Endothelial cell of umbilical vein (primary cell): Measurements from ENCODE around the gene SPAG6. TPM values are rescaled to one million over a fixed set of nuclear protein-coding genes. Genes with fewer than 3 reads are reported as not detected.

Source experiments
- BruUV-seq: library from RNA; stranded (reverse); fragments of 400-500 nt; replicated peaks from 2 replicates; lab custom pipeline; 2021; lab: Mats Ljungman, UMichigan
- CTCF ChIA-PET: fragments of 300-600, 350-600 bp; sonication (Branson Sonifier 250); formaldehyde crosslinking; loops from one replicate; lab custom pipeline; 2021; ENCODE audit warnings: antibody characterized with exemption, inconsistent platforms; lab: Charles Lee
- POLR2A ChIA-PET: fragments of 300-600, 350-600 bp; sonication (Branson Sonifier 250); formaldehyde crosslinking; loops from one replicate; lab custom pipeline; 2021; ENCODE audit warnings: antibody characterized with exemption, inconsistent platforms; lab: Charles Lee
- DNase-seq: peaks from one replicate; pipeline ENCODE4 v3.0.0-alpha.2; 2011; ENCODE audit warnings: low read depth, low spot score
- FAIRE-seq: peaks from 2 replicates; lab custom pipeline; 2011; peaks lifted over from hg19 to GRCh38; lab: Jason Lieb, UNC
- H2AFZ ChIP-seq: 2 replicates; pipeline ENCODE4 v1.6.0; 2012; ENCODE audit warnings: low read depth, low read length, control low read depth, inconsistent platforms
- H3K27ac ChIP-seq: 2 replicates; pipeline ENCODE4 v1.5.1; 2011; ENCODE audit warnings: low read depth, mild to moderate bottlenecking, control low read depth, low read length, moderate library complexity; ENCODE audit not compliant: insufficient read depth
- H3K27me3 ChIP-seq, 2 experiments: 2 replicates each; pipeline versions ENCODE4 v1.6.0 to v1.6.1; 2011; ENCODE audit warnings: low read length in 2 of 2, mixed read lengths in 1 of 2; ENCODE audit not compliant: control insufficient read depth in 2 of 2, insufficient read depth in 2 of 2
- H3K36me3 ChIP-seq, 2 experiments: 2 replicates in 1 of 2; 3 replicates in 1 of 2; pipeline ENCODE4 v1.5.1; 2011; ENCODE audit warnings: low read length in 2 of 2, mild to moderate bottlenecking in 1 of 2, moderate library complexity in 1 of 2; ENCODE audit not compliant: control insufficient read depth in 2 of 2, insufficient read depth in 2 of 2; ENCODE audit errors: extremely low read depth in 1 of 2
- H3K4me1 ChIP-seq: 3 replicates; pipeline ENCODE4 v1.5.1; 2011; ENCODE audit warnings: mild to moderate bottlenecking, low read length; ENCODE audit not compliant: control insufficient read depth, insufficient read depth; ENCODE audit errors: extremely low read depth
- H3K4me2 ChIP-seq: 2 replicates; pipeline ENCODE4 v1.6.1; 2011; ENCODE audit warnings: low read length, control low read depth, mixed read lengths; ENCODE audit not compliant: insufficient read depth
- H3K4me3 ChIP-seq, 3 experiments: fragments of 200-600 bp in 1 of 3; sonication (generic), shearing (Covaris generic) in 1 of 3; replicated peaks in 1 of 3; 2 replicates each; pipeline ENCODE4 v1.5.1; 2011 to 2016; ENCODE audit warnings: control low read depth in 3 of 3, low read length in 3 of 3, mild to moderate bottlenecking in 2 of 3, inconsistent platforms in 1 of 3, low read depth in 1 of 3, moderate library complexity in 1 of 3; ENCODE audit not compliant: insufficient read depth in 1 of 3
- H3K79me2 ChIP-seq: 2 replicates; pipeline ENCODE4 v1.6.0; 2012; ENCODE audit warnings: low read length, inconsistent platforms; ENCODE audit not compliant: control insufficient read depth, insufficient read depth
- H3K9ac ChIP-seq: replicated peaks from 2 replicates; pipeline ENCODE3; 2011; ENCODE audit warnings: low read length, control low read depth; ENCODE audit not compliant: insufficient read depth; ENCODE audit errors: extremely low read depth
- H3K9me1 ChIP-seq: replicated peaks from 3 replicates; pipeline ENCODE4 v1.6.0; 2011; ENCODE audit warnings: mild to moderate bottlenecking, low read length; ENCODE audit not compliant: control insufficient read depth, insufficient read depth; ENCODE audit errors: extremely low read depth
- H3K9me3 ChIP-seq: replicated peaks from 2 replicates; pipeline ENCODE4 v1.5.1; 2012; ENCODE audit warnings: low read length, inconsistent platforms; ENCODE audit not compliant: control insufficient read depth, insufficient read depth
- H4K20me1 ChIP-seq: replicated peaks from 2 replicates; pipeline ENCODE3; 2011; ENCODE audit warnings: mild to moderate bottlenecking, low read length; ENCODE audit not compliant: control insufficient read depth, insufficient read depth; ENCODE audit errors: extremely low read depth
- CTCF ChIP-seq, 2 donors: IDR thresholded peaks; 1 replicate in 1 of 2; 2 replicates in 1 of 2; pipeline ENCODE4 v1.5.1; 2011; ENCODE audit warnings: low read length in 2 of 2, mild to moderate bottlenecking in 2 of 2, moderate library complexity in 2 of 2, control low read depth in 1 of 2, inconsistent platforms in 1 of 2, low read depth in 1 of 2; ENCODE audit not compliant: insufficient read depth in 1 of 2; ENCODE audit errors: extremely low read depth in 1 of 2
- EZH2 ChIP-seq: IDR thresholded peaks from 2 replicates; pipeline ENCODE4 v1.6.1; 2012; ENCODE audit warnings: borderline replicate concordance, low read depth, mild to moderate bottlenecking, moderate library complexity, low read length, inconsistent platforms; ENCODE audit not compliant: severe bottlenecking
- FOS ChIP-seq: IDR thresholded peaks from 2 replicates; pipeline ENCODE4 v1.6.1; 2011; ENCODE audit warnings: mild to moderate bottlenecking, low read length, moderate library complexity, borderline replicate concordance; ENCODE audit not compliant: insufficient read depth
- GATA2 ChIP-seq: IDR thresholded peaks from 2 replicates; pipeline ENCODE4 v1.7.0; 2011; ENCODE audit warnings: low read depth, mild to moderate bottlenecking, moderate library complexity, mixed read lengths, low read length; ENCODE audit not compliant: insufficient read length, insufficient read depth
- JUN ChIP-seq: IDR thresholded peaks from 2 replicates; pipeline ENCODE4 v1.6.1; 2011; ENCODE audit warnings: borderline replicate concordance, low read depth; ENCODE audit not compliant: insufficient read length, insufficient read depth
- MYC ChIP-seq: IDR thresholded peaks from one replicate; pipeline ENCODE4 v1.6.1; 2011; ENCODE audit warnings: mild to moderate bottlenecking, low read depth, low read length
- POLR2A ChIP-seq: IDR thresholded peaks from 2 replicates; pipeline ENCODE4 v1.6.1; 2012; ENCODE audit warnings: low read depth, mild to moderate bottlenecking, control low read depth, low read length
- POLR2AphosphoS5 ChIP-seq: IDR thresholded peaks from 2 replicates; pipeline ENCODE4 v1.6.1; 2012; ENCODE audit warnings: low read depth, mild to moderate bottlenecking, control low read depth, low read length, moderate library complexity; ENCODE audit not compliant: insufficient read depth
- dilution Hi-C: fragments of 300-500 bp; cut with MboI; formaldehyde crosslinking; loops from one replicate; pipeline ENCODE4 v1.15.0; 2019; ENCODE audit warnings: low sequenced_read_pairs; ENCODE audit not compliant: extremely low pct_ligation_motif_present
- intact Hi-C: fragments of 100-400 bp; cut with micrococcal nuclease; formaldehyde crosslinking; loops from one replicate; pipeline ENCODE4 v1.10.0; 2022
- polyA plus RNA-seq, 4 experiments: library from polyadenylated mRNA; depleted of rRNA in 3 of 4; stranded (reverse) in 3 of 4; unstranded in 1 of 4; fragments of >200 nt; gene quantifications; 2 replicates each; pipeline versions ENCODE4 v1.2.1 to v1.2.3, GENCODE V29; 2011 to 2012; ENCODE audit warnings: missing spikeins in 1 of 4
- total RNA-seq: library from RNA; stranded (reverse); gene quantifications from 2 replicates; pipeline ENCODE4 v1.2.3, GENCODE V29; 2021
- TF ChIP-seq, protein P1 (sequence below): IDR thresholded peaks from 2 replicates; pipeline ENCODE4 v1.6.1; 2011; ENCODE audit not compliant: insufficient read depth, insufficient read length

Gene SPAG6
- total and polyA plus RNA-seq, 2 donors (not counting 3 experiments of a cell fraction or from before 2014, with no cell fraction given), result not detected

DNA sequence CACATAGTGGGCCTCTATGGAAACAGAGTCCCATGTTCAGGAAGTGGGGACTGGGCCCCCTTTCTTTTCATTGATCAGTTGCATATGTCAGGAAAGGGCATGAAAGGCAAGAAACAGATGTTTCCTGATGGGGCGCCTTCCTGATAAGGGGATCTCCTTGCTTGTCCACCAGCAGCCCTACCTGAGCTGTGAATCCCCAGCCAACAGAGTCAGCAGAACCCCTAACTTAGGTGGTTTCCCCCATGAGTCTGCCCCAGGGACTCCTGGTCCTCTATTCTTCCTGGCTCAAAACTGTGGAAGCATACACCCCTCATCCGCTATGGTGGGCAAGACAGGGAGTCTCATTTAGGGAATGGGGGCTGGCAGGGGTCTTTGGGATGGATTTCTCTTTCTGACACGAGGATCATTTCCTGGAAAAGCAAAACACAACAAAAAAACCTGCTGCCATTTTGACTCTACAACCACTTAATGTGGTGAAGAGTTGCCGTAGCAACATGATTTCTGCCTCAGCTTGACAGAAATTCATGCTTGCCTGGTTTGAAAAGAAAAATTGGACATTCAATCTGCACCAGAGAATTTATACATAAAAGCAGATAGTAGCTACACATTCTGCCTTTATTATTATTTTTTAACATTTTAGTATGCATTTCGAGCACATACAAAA is 119.8 kb downstream of the SPAG6 start:
- H3K9ac ChIP-seq, result no peak overlapping the region
- POLR2A ChIA-PET, result no interaction called here
- TF ChIP-seq POLR2AphosphoS5 (no peak), CTCF (IDR thresholded peaks at IDR 0.05; ENCODE audit: extremely low read depth in 1 of 2, insufficient read depth in 1 of 2, low read depth in 1 of 2, low read length in 2 of 2) (no peak), MYC (no peak), JUN (no peak), GATA2 (no peak), FOS (no peak), EZH2 (no peak), POLR2A (no peak)
- TF ChIP-seq, protein P1, sequence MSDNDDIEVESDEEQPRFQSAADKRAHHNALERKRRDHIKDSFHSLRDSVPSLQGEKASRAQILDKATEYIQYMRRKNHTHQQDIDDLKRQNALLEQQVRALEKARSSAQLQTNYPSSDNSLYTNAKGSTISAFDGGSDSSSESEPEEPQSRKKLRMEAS, result no peak
- CTCF ChIA-PET, result no interaction called here
- H4K20me1 ChIP-seq, result no peaks in the 10 kb centered on the region
- no peaks in the 10 kb centered on the region for H3K9me3 ChIP-seq
- intact Hi-C loops, result no loop called here
- H2AFZ ChIP-seq, result no peak overlapping the region
- dilution Hi-C loops, result no loop called here
- no TSS peak for BruUV-seq
- peaks cover 21 to 25% of the 10 kb centered on the region in 2 experiments for H3K27me3 ChIP-seq
- no peaks in the 10 kb centered on the region for H3K36me3 ChIP-seq
- H3K27ac ChIP-seq, result no peak overlapping the region
- H3K4me2 ChIP-seq, result no peak overlapping the region
- H3K79me2 ChIP-seq, result no peaks in the 10 kb centered on the region
- no peaks in the 10 kb centered on the region for H3K4me1 ChIP-seq
- FAIRE-seq (no peak), DNase-seq (no peak)
- H3K9me1 ChIP-seq, result no peaks in the 10 kb centered on the region
- H3K4me3 ChIP-seq, result no peak overlapping the region
